Measurements from ENCODE around the gene CHST11. TPM values are rescaled to one million over a fixed set of nuclear protein-coding genes. Genes with fewer than 3 reads are reported as not detected.

CHST11 gene
- total and polyA plus RNA-seq, 9 of the 15 experiments (the other 6 are each of a cell fraction or from before 2014, with no cell fraction given) = 2.3 to 38.7 (median 15.0) TPM

DNA sequence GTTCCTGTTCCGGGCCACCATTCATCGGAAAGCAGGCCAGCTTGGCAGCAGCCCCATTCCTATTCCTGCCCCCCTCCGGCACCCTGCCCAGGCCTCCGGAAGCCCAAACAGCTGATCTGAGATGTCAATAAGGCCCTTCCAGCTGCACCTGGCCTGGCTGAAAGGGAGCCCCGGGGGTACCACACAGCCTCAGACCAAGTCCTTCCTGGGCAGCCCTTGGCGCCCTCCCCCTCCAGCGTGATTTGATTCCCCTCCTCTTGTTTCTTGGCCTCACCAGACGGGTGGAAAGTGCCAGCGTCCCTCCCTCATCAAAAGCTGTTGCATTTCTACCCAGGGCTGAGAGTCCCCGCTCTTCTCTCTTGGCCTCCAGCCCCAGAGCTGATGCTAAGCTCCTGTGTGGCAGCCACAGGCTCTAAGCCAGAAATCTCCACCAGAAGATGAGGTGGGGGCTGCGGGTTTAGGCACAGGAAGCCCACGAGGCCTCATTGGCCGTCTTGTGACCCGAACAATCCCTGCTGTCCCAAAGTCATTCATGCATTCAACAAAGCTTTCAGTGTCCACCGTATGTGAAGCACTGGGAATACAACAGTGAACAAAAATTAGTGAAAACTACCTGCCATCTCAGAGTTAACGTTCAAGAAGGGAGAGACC lies 285.9 kb downstream of the CHST11 start:
- Histone ChIP-seq H3K4me1 (replicated peaks in 1 of 2; ENCODE audit: control insufficient read depth in 2 of 2, insufficient read depth in 2 of 2, low read length in 2 of 2) (peaks cover 0 to 10% of the 10 kb centered on the region in 2 experiments; a peak in 2 of 5 replicates), H3K79me2 (ENCODE audit: control insufficient read depth, insufficient read depth, low read length) (peaks cover 2% of the 10 kb centered on the region; the same call in 1 of the 3 replicates), H3K36me3 (ENCODE audit: control insufficient read depth, insufficient read depth, low read length) (no peaks in the 10 kb centered on the region), H3K9me3 (replicated peaks; ENCODE audit: control insufficient read depth, insufficient read depth, low read depth, low read length) (no peaks in the 10 kb centered on the region), H3K9ac (ENCODE audit: insufficient read depth in 1 of 2, low read depth in 2 of 2, low read length in 2 of 2) (peak overlapping the region in 1 of 2 experiments; percentile 63; a peak in 1 of 4 replicates), H3K27me3 (ENCODE audit: control insufficient read depth in 2 of 2, insufficient read depth in 2 of 2, low read length in 2 of 2) (no peaks in the 10 kb centered on the region), H3K4me2 (ENCODE audit: insufficient read depth, low read length) (no peak overlapping the region), H3K4me3 (no peak overlapping the region), H3K9me1 (ENCODE audit: control insufficient read depth, insufficient read depth, low read length) (no peaks in the 10 kb centered on the region), H2AFZ (ENCODE audit: low read depth, low read length) (no peak overlapping the region), H3K27ac (ENCODE audit: extremely low read depth, low read depth, low read length) (no peak overlapping the region), H4K20me1 (replicated peaks; ENCODE audit: control insufficient read depth, insufficient read depth, low read length) (no peaks in the 10 kb centered on the region; the same call in 1 of the 2 replicates)
- DNase-seq (ENCODE audit: extremely low read depth in 1 of 4, low spot score in 3 of 4) (no peak), ATAC-seq (no peak), FAIRE-seq (no peak)
- TF ChIP-seq NCOR1 (IDR thresholded peaks at IDR 0.05) = no peak
- no peak for TF ChIP-seq DNMT1 (IDR thresholded peaks at IDR 0.05)
- TF ChIP-seq, protein P1, sequence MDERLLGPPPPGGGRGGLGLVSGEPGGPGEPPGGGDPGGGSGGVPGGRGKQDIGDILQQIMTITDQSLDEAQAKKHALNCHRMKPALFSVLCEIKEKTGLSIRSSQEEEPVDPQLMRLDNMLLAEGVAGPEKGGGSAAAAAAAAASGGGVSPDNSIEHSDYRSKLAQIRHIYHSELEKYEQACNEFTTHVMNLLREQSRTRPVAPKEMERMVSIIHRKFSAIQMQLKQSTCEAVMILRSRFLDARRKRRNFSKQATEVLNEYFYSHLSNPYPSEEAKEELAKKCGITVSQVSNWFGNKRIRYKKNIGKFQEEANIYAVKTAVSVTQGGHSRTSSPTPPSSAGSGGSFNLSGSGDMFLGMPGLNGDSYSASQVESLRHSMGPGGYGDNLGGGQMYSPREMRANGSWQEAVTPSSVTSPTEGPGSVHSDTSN (CRISPR knock-in tag; IDR thresholded peaks at IDR 0.05; ENCODE audit: low read depth) = no peak
- TF ChIP-seq, protein P1 (tag; conservative IDR thresholded peaks at IDR 0.05; ENCODE audit: low read depth) = no peak
- no peak for TF ChIP-seq ZNF354B (CRISPR knock-in tag; IDR thresholded peaks at IDR 0.05)
- TF ChIP-seq, protein P2, sequence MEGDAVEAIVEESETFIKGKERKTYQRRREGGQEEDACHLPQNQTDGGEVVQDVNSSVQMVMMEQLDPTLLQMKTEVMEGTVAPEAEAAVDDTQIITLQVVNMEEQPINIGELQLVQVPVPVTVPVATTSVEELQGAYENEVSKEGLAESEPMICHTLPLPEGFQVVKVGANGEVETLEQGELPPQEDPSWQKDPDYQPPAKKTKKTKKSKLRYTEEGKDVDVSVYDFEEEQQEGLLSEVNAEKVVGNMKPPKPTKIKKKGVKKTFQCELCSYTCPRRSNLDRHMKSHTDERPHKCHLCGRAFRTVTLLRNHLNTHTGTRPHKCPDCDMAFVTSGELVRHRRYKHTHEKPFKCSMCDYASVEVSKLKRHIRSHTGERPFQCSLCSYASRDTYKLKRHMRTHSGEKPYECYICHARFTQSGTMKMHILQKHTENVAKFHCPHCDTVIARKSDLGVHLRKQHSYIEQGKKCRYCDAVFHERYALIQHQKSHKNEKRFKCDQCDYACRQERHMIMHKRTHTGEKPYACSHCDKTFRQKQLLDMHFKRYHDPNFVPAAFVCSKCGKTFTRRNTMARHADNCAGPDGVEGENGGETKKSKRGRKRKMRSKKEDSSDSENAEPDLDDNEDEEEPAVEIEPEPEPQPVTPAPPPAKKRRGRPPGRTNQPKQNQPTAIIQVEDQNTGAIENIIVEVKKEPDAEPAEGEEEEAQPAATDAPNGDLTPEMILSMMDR (IDR thresholded peaks at IDR 0.05 in 2 of 3, conservative IDR thresholded peaks at IDR 0.05 in 1 of 3; ENCODE audit: insufficient read depth in 2 of 3, low read depth in 1 of 3, low read length in 3 of 3) = no peak
- TF ChIP-seq, protein P3, sequence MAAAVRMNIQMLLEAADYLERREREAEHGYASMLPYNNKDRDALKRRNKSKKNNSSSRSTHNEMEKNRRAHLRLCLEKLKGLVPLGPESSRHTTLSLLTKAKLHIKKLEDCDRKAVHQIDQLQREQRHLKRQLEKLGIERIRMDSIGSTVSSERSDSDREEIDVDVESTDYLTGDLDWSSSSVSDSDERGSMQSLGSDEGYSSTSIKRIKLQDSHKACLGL (CRISPR knock-in tag; IDR thresholded peaks at IDR 0.05; ENCODE audit: borderline replicate concordance, poor library complexity, severe bottlenecking) = no peak
- no peak for TF ChIP-seq ZNF785 (CRISPR knock-in tag; IDR thresholded peaks at IDR 0.05)
- no peak for TF ChIP-seq ZNF507 (tag; conservative IDR thresholded peaks at IDR 0.05)
- no peak for TF ChIP-seq SREBF1 (IDR thresholded peaks at IDR 0.05; ENCODE audit: borderline replicate concordance, low read depth, low read length)
- TF ChIP-seq NFXL1 (CRISPR knock-in tag; IDR thresholded peaks at IDR 0.05) = no peak
- TF ChIP-seq NCOA1 (IDR thresholded peaks at IDR 0.05; ENCODE audit: low read depth) = no peak
- no peak for TF ChIP-seq ZNF766 (CRISPR knock-in tag; conservative IDR thresholded peaks at IDR 0.05)
- BruUV-seq (replicated peaks) = no TSS peak
- in situ Hi-C loops (cut with MboI) (no loop called here), intact Hi-C loops (cut with micrococcal nuclease) (no loop called here)
- ChIA-PET POLR2A (no interaction called here), CTCF (ENCODE audit: low intra/inter-chr PET ratio) (no interaction called here)
- 69% methylated on average over 11 of the region's 16 CpGs for WGBS (ENCODE audit: insufficient coverage, low coverage, missing lambda C conversion rate)
